HepG2 (cell line): Measurements from ENCODE around the gene SMIM44. TPM values are rescaled to one million over a fixed set of nuclear protein-coding genes. Genes with fewer than 3 reads are reported as not detected.

Experiments
- BATF2 ChIP-seq: sonication (generic); formaldehyde crosslinking; IDR thresholded peaks from 2 replicates; pipeline ENCODE4 v1.8.0; 2022; ENCODE audit warnings: mild to moderate bottlenecking, missing genetic modification reagents, moderate library complexity
- CTCF ChIP-seq: sonication (generic); formaldehyde crosslinking; IDR thresholded peaks from 2 replicates; pipeline ENCODE4 v1.5.0; 2020; ENCODE audit warnings: mild to moderate bottlenecking, missing genetic modification reagents, moderate library complexity
- FIP1L1 ChIP-seq: fragments of 200-400 bp; formaldehyde crosslinking; IDR thresholded peaks from 2 replicates; pipeline ENCODE4 v1.6.1; 2018; ENCODE audit warnings: low read depth, mild to moderate bottlenecking, low read length, moderate library complexity, borderline replicate concordance; ENCODE audit not compliant: insufficient read depth
- GLI4 ChIP-seq: sonication (generic); formaldehyde crosslinking; IDR thresholded peaks from 2 replicates; pipeline ENCODE4 v1.5.1; 2020; ENCODE audit warnings: missing genetic modification reagents, mild to moderate bottlenecking, moderate library complexity, borderline replicate concordance
- GZF1 ChIP-seq: sonication (generic); formaldehyde crosslinking; IDR thresholded peaks from 2 replicates; pipeline ENCODE4 v1.5.1; 2020; ENCODE audit warnings: mild to moderate bottlenecking, missing genetic modification reagents
- KDM5B ChIP-seq: sonication (generic); formaldehyde crosslinking; IDR thresholded peaks from 2 replicates; pipeline ENCODE4 v1.4.0; 2020; ENCODE audit warnings: missing genetic modification reagents, mild to moderate bottlenecking, borderline replicate concordance
- MTA1 ChIP-seq: sonication (generic); formaldehyde crosslinking; IDR thresholded peaks from 2 replicates; pipeline ENCODE4 v1.4.0; 2020; ENCODE audit warnings: missing genetic modification reagents, mild to moderate bottlenecking, borderline replicate concordance
- NR2F1 ChIP-seq, 2 experiments: fragments of 450-650 bp in 1 of 2; formaldehyde crosslinking in 1 of 2; IDR thresholded peaks; 2 replicates each; pipeline versions ENCODE4 v1.5.0 to v1.6.1; 2016 to 2020; ENCODE audit warnings: mild to moderate bottlenecking in 1 of 2, missing compliant biosample characterization in 1 of 2, missing genetic modification reagents in 1 of 2, moderate library complexity in 1 of 2
- NRL ChIP-seq: sonication (generic); formaldehyde crosslinking; IDR thresholded peaks from 2 replicates; pipeline ENCODE4 v1.5.0; 2020; ENCODE audit warnings: missing genetic modification reagents, mild to moderate bottlenecking, moderate library complexity, borderline replicate concordance
- RBM39 ChIP-seq: fragments of 200-400 bp; formaldehyde crosslinking; IDR thresholded peaks from one replicate; pipeline ENCODE4 v1.6.1; 2018; ENCODE audit warnings: antibody characterized with exemption, mild to moderate bottlenecking, low read depth, low read length; ENCODE audit not compliant: poor library complexity, severe bottlenecking
- RFX1 ChIP-seq: fragments of 450-650 bp; IDR thresholded peaks from 2 replicates; pipeline ENCODE4 v1.6.1; 2017
- SKI ChIP-seq: fragments of 450-650 bp; IDR thresholded peaks from one replicate; pipeline ENCODE4 v1.6.1; 2018; ENCODE audit warnings: mild to moderate bottlenecking; ENCODE audit not compliant: partially characterized antibody
- THAP7 ChIP-seq: sonication (generic); formaldehyde crosslinking; IDR thresholded peaks from 2 replicates; pipeline ENCODE4 v1.8.1; 2023; ENCODE audit warnings: mild to moderate bottlenecking, missing genetic modification reagents
- THAP8 ChIP-seq: sonication (generic); formaldehyde crosslinking; IDR thresholded peaks from 2 replicates; pipeline ENCODE4 v1.5.1; 2020; ENCODE audit warnings: missing genetic modification reagents, mild to moderate bottlenecking, borderline replicate concordance
- ZBTB26 ChIP-seq: IDR thresholded peaks from 2 replicates; pipeline ENCODE4 v1.6.1; 2016; ENCODE audit warnings: missing compliant biosample characterization, missing genetic modification reagents, borderline replicate concordance
- ZBTB44 ChIP-seq: sonication (generic); formaldehyde crosslinking; IDR thresholded peaks from 2 replicates; pipeline ENCODE4 v1.4.0; 2020; ENCODE audit warnings: missing genetic modification reagents
- ZBTB7B ChIP-seq: sonication (generic); formaldehyde crosslinking; IDR thresholded peaks from 2 replicates; pipeline ENCODE4 v1.4.0; 2020; ENCODE audit warnings: missing genetic modification reagents
- ZNF12 ChIP-seq: sonication (generic); formaldehyde crosslinking; IDR thresholded peaks from 2 replicates; pipeline ENCODE4 v1.5.0; 2020; ENCODE audit warnings: missing genetic modification reagents
- ZNF235 ChIP-seq: sonication (generic); formaldehyde crosslinking; IDR thresholded peaks from 2 replicates; pipeline ENCODE4 v1.8.1; 2023; ENCODE audit warnings: mild to moderate bottlenecking, missing genetic modification reagents, borderline replicate concordance
- ZNF660 ChIP-seq: sonication (generic); formaldehyde crosslinking; IDR thresholded peaks from 2 replicates; pipeline ENCODE4 v1.5.1; 2020; ENCODE audit warnings: mild to moderate bottlenecking, low read depth, missing genetic modification reagents, borderline replicate concordance
- polyA plus RNA-seq, 8 experiments: library from polyadenylated mRNA; depleted of rRNA in 3 of 8; stranded (reverse) in 7 of 8; unstranded in 1 of 8; fragments of >200 nt; fragmentation: Illumina TruSeq in 4 of 8; extraction: Trizol in 4 of 8; gene quantifications; 2 replicates each; pipeline versions ENCODE4 v1.2.1 to v1.2.3, GENCODE V29; 2011 to 2016; ENCODE audit warnings: low read depth in 4 of 8, missing spikeins in 1 of 8, mixed read lengths in 1 of 8; ENCODE audit not compliant: insufficient read depth in 1 of 8
- total RNA-seq, 5 experiments: library from RNA; depleted of rRNA; stranded (reverse); fragments of >200 nt; fragmentation: Illumina TruSeq; extraction: Trizol; gene quantifications; 2 replicates each; pipeline ENCODE4 v1.2.3, GENCODE V29; 2016; ENCODE audit warnings: low read depth in 1 of 5

Gene SMIM44
- total and polyA plus RNA-seq, 2 of the 13 experiments (the other 11 are each of a cell fraction or from before 2014, with no cell fraction given) = not detected

GRCh38 chr19:3434630-3435553 is 48.3 kb downstream of the SMIM44 start (continued):
- TF ChIP-seq FIP1L1 (no peak), MTA1 (CRISPR knock-in tag) (peak; percentile 42; the same call in 1 of the 2 replicates), ZBTB7B (no peak), CTCF (no peak), ZNF235 (CRISPR knock-in tag) (no peak), RFX1 (peak; percentile 51; the same call in 1 of the 2 replicates), GZF1 (CRISPR knock-in tag) (no peak), ZBTB26 (CRISPR knock-in tag) (no peak; the same call in 1 of the 2 replicates), ZNF12 (CRISPR knock-in tag) (no peak), THAP7 (CRISPR knock-in tag) (no peak), RBM39 (no peak), NRL (CRISPR knock-in tag) (peak; percentile 30; the same call in 1 of the 2 replicates), ZNF660 (CRISPR knock-in tag) (no peak), BATF2 (CRISPR knock-in tag) (no peak), NR2F1 (CRISPR knock-in tag; IDR thresholded peaks at IDR 0.05) (no peak), GLI4 (CRISPR knock-in tag) (no peak), ZBTB44 (CRISPR knock-in tag) (no peak), SKI (no peak), THAP8 (CRISPR knock-in tag) (0 out of 2 replicates have a peak, but pooled peaks have one; percentile 32), KDM5B (CRISPR knock-in tag) (peak; percentile 54; the same call in 1 of the 2 replicates)
